Upper lobe of left lung (tissue), 4 donors: Measurements from ENCODE around the gene ORC2.

Source experiments
- CTCF ChIP-seq, 6 experiments: fragments of 450-650 bp in 4 of 6; fragments of 200-600 bp in 2 of 6; sonication (generic) in 2 of 6; IDR thresholded peaks; one replicate each; pipeline ENCODE4 v1.5.1; 2016 to 2019; ENCODE audit warnings: antibody characterized with exemption in 6 of 6
- POLR2A ChIP-seq, 4 donors: fragments of 450-650 bp; IDR thresholded peaks; one replicate each; pipeline ENCODE4 v1.5.1; 2016 to 2017; ENCODE audit warnings: antibody characterized with exemption in 4 of 4, mild to moderate bottlenecking in 2 of 4

- no peak for TF ChIP-seq CTCF (IDR thresholded peaks at IDR 0.05)
- no peak for TF ChIP-seq POLR2A (IDR thresholded peaks at IDR 0.05)
These were observed 101.8 kb downstream of the ORC2 start for GRCh38 chr2:200861617-200862155.
